Progenitor cell of endocrine pancreas (in vitro differentiated cells): ENCODE results near the gene SAP25. TPM values are rescaled to one million over a fixed set of nuclear protein-coding genes. Genes with fewer than 3 reads are reported as not detected.

Source experiments
- DNase-seq: peaks from one replicate; pipeline ENCODE4 v3.0.0; 2021; ENCODE audit warnings: low spot score; ENCODE audit not compliant: unreplicated experiment
- H3K27ac Mint-ChIP-seq: 2 replicates; pipeline ENCODE4 v1.8.0; 2021; ENCODE audit warnings: mild to moderate bottlenecking, moderate library complexity, mixed read lengths
- H3K27me3 Mint-ChIP-seq: 2 replicates; pipeline ENCODE4 v1.8.0; 2021; ENCODE audit warnings: mixed read lengths
- H3K36me3 Mint-ChIP-seq: 2 replicates; pipeline ENCODE4 v1.8.0; 2022; ENCODE audit warnings: mixed read lengths; ENCODE audit not compliant: insufficient read depth
- H3K4me1 Mint-ChIP-seq: 2 replicates; pipeline ENCODE4 v1.8.0; 2021; ENCODE audit warnings: low read depth, mixed read lengths
- H3K4me3 Mint-ChIP-seq: 2 replicates; pipeline ENCODE4 v1.8.0; 2021; ENCODE audit warnings: low read depth, mild to moderate bottlenecking, moderate library complexity, mixed read lengths
- H3K9me3 Mint-ChIP-seq: 2 replicates; pipeline ENCODE4 v1.8.0; 2021; ENCODE audit warnings: low read depth, mixed read lengths
- total RNA-seq: library from RNA; stranded (reverse); gene quantifications from 2 replicates; pipeline ENCODE4 v1.2.1, GENCODE V29; 2021
- TF ChIP-seq, protein P1 (sequence below): fragments of 200-600 bp; sonication (generic); IDR thresholded peaks from one replicate; pipeline ENCODE4 v1.5.0; 2021; ENCODE audit warnings: antibody characterized with exemption, mild to moderate bottlenecking; ENCODE audit not compliant: unreplicated experiment

Gene SAP25
- total RNA-seq, 1 donor from 2014 or later: 7.7 TPM

DNA sequence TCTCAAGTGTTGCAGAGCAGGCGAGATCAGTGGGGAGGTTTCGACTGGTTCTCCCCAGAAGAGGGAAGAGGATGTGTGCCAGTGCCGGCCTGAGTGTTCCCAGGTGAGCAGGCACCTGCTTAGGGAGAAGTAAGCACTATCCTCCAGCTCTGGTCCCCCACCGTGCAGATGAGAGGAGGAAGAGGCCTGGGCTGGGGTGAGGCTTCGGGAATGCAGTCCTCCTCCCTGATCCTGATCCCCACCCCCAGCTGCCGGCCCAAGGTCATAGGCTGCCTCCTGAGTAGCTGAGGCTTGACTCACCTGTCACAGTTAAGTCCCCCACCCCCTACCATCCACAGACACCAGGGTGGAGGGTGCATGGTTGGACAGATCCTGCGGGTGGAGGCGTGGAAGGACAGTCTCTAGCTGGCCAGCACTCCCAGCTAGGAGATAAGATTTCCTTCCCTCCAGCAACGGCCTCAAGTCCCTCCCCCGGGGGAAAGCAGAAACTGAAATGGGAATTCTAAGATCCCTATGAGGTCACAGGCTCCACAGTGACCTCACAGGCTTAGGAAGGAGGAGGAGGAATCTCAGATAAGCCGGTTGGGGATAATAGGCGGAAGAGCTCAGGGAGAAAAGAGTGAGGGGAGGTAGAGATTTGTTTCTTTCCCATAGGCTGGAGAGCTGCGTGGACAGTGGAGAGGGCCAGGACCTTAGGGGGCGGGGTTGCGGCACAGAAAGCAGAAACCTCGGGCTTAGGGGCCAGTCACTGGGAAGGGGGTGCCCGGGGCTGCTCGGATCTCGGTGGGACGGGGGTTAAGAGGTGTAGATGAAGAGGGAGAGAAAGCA, 11.2 kb upstream of the SAP25 start:
- no peaks in the 10 kb centered on the region for H3K27me3 Mint-ChIP-seq
- peaks cover 28% of the 10 kb centered on the region for H3K4me1 Mint-ChIP-seq
- peak overlapping the region; percentile 98 for H3K27ac Mint-ChIP-seq
- H3K36me3 Mint-ChIP-seq: no peaks in the 10 kb centered on the region
- DNase-seq: peak; percentile 39
- TF ChIP-seq, protein P1, sequence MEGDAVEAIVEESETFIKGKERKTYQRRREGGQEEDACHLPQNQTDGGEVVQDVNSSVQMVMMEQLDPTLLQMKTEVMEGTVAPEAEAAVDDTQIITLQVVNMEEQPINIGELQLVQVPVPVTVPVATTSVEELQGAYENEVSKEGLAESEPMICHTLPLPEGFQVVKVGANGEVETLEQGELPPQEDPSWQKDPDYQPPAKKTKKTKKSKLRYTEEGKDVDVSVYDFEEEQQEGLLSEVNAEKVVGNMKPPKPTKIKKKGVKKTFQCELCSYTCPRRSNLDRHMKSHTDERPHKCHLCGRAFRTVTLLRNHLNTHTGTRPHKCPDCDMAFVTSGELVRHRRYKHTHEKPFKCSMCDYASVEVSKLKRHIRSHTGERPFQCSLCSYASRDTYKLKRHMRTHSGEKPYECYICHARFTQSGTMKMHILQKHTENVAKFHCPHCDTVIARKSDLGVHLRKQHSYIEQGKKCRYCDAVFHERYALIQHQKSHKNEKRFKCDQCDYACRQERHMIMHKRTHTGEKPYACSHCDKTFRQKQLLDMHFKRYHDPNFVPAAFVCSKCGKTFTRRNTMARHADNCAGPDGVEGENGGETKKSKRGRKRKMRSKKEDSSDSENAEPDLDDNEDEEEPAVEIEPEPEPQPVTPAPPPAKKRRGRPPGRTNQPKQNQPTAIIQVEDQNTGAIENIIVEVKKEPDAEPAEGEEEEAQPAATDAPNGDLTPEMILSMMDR: no peak
- H3K9me3 Mint-ChIP-seq: no peaks in the 10 kb centered on the region
- H3K4me3 Mint-ChIP-seq: peak overlapping the region; percentile 94

DNA sequence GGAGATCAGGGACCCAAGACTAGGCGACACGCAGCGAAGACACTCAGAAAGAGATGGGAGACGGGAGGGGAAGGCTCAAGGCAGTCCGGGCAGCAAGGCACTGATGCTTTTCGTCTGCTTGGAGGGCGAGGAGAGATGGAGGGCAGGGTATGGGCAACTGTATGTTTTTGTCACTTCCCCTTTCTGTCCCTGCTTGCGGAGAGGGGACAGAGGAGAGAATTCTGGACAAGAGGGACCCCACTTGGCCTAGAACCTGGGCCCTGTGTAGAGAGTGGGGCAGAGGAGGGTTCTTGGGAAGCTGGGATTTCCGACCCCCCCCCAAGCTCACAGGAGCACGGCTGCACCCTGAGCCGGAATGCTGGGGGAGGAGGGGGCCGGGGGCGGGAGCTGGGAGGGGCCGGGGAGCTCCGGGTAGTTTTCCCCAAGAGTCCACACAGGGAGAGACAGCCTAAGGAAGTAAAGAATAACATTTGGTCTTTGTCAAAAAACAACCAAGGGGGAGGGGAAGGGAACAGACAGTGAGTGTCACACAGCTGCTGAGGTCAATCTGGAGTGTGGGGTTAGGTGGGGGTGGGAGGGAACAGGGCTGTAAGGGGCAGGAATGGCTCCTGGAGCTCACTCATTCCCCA, 10.5 kb upstream of the SAP25 start:
- H3K36me3 Mint-ChIP-seq: no peaks in the 10 kb centered on the region
- H3K4me1 Mint-ChIP-seq: peaks cover 22% of the 10 kb centered on the region
- DNase-seq: no peak
- no peaks in the 10 kb centered on the region for H3K9me3 Mint-ChIP-seq
- TF ChIP-seq, protein P1: no peak
- peak overlapping the region; percentile 94 for H3K4me3 Mint-ChIP-seq
- H3K27ac Mint-ChIP-seq: peak overlapping the region; percentile 98
- H3K27me3 Mint-ChIP-seq: no peaks in the 10 kb centered on the region

DNA sequence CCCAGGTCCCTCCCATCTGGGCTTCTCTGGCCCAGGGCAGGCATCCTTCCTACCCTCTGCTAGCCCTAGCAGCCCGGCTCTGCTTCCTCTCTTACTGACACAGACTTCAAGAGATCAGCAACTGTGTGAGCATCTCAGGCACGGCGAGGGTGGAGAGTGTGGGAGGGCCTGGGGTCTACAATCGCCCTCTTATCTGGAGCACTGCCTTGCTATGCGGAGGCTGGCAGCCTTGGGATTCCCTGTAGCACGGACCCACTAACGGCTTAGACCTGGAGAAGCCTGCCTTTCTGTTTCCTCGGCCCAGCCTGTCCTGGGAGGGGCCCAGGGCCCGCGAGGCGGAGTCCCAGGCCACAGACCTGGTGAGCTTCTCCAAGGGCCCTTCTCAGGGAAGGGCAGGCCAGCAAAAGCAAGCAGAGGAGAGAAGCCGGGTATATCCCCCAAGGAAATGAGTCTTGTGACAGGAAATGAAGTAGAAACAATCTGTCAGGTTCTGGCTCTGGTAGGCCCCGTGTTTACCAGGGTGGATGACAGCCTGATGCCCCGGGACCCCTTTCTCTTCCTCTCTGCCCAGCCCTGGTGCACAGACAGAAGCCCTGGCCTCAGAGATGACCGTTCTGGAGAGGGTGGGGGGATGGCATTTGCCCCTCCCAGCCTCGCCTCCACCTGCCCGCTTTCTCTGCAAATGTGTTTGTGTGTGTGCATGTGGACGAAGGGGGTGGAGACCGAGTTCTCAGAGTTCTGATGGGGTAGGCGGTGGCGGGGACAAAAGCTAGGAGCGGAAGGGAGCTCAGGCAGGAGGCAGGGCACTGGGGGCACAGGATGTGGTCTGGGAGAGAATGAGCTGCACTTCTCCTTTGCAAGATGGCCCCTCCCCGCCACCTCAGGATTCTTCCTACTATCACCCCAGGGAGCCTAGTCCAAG, 9.7 kb upstream of the SAP25 start:
- H3K4me1 Mint-ChIP-seq: peaks cover 20% of the 10 kb centered on the region
- DNase-seq: no peak
- no peaks in the 10 kb centered on the region for H3K9me3 Mint-ChIP-seq
- H3K4me3 Mint-ChIP-seq: peak overlapping the region; percentile 69
- peaks cover 3% of the 10 kb centered on the region for H3K36me3 Mint-ChIP-seq
- H3K27me3 Mint-ChIP-seq: no peaks in the 10 kb centered on the region
- TF ChIP-seq, protein P1: no peak
- H3K27ac Mint-ChIP-seq: peak overlapping the region; percentile 87

DNA sequence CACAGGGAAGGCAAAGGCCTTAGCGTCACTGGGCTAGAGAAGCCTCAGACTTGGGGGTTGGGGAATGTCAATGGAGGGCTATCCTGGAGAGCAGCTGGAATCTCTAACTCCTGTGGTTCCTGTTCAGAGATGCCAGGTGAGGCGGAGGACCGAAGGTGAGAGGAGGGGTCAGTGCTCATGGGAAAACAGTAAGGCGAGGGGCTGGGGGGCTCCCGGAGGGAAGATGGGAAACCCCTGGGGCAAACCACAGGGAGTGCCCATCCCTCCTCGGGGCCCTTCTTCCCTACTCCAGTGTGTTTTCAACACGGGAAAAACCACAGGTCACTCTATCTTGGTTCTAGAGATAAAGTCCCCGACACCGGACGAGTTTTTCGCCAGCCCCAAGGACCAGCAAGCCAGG, 8.9 kb upstream of the SAP25 start:
- no peak for DNase-seq
- H3K27me3 Mint-ChIP-seq: no peaks in the 10 kb centered on the region
- TF ChIP-seq, protein P1: no peak
- no peak overlapping the region for H3K27ac Mint-ChIP-seq
- H3K4me3 Mint-ChIP-seq: peak overlapping the region; percentile 46
- H3K4me1 Mint-ChIP-seq: peaks cover 20% of the 10 kb centered on the region
- H3K9me3 Mint-ChIP-seq: no peaks in the 10 kb centered on the region
- peaks cover 3% of the 10 kb centered on the region for H3K36me3 Mint-ChIP-seq
